ENCODE measurements around the gene ACOXL. TPM values are rescaled to one million over a fixed set of nuclear protein-coding genes. Genes with fewer than 3 reads are reported as not detected.

The ACOXL gene
- total RNA-seq, 1 donor, result 0.10 TPM

GRCh38 chr2:110868971-110869370 is 136.6 kb downstream of the ACOXL start:
- Histone ChIP-seq H3K27me3 (ENCODE audit: insufficient read depth, low read length) (no peaks in the 10 kb centered on the region), H3K4me1 (ENCODE audit: insufficient read depth, low read length) (peaks cover 4% of the 10 kb centered on the region), H3K9me3 (ENCODE audit: low read depth, low read length) (no peaks in the 10 kb centered on the region)

GRCh38 chr2:110869472-110870446 is 137.4 kb downstream of the ACOXL start:
- Histone ChIP-seq H3K9me3 (ENCODE audit: low read depth, low read length) (no peaks in the 10 kb centered on the region), H3K4me1 (ENCODE audit: insufficient read depth, low read length) (peaks cover 7% of the 10 kb centered on the region), H3K27me3 (ENCODE audit: insufficient read depth, low read length) (no peaks in the 10 kb centered on the region), H3K4me3 (ENCODE audit: low read length) (no peak overlapping the region)

More at GRCh38 chr2:110868971-110869370, 136.6 kb downstream of the ACOXL start:
- H3K4me3 ChIP-seq (ENCODE audit: low read length), result no peak overlapping the region

- H3K4me3 ChIP-seq (ENCODE audit: low read length), result no peak overlapping the region
- H3K9me3 ChIP-seq (ENCODE audit: low read depth, low read length), result no peaks in the 10 kb centered on the region
- H3K4me1 ChIP-seq (ENCODE audit: insufficient read depth, low read length), result peaks cover 15% of the 10 kb centered on the region
- H3K27me3 ChIP-seq (ENCODE audit: insufficient read depth, low read length), result no peaks in the 10 kb centered on the region
Measured at GRCh38 chr2:110870545-110870944, 138.2 kb downstream of the ACOXL start.

- H3K9me3 ChIP-seq (ENCODE audit: low read depth, low read length), result no peaks in the 10 kb centered on the region
- no peaks in the 10 kb centered on the region for H3K27me3 ChIP-seq (ENCODE audit: insufficient read depth, low read length)
- H3K4me1 ChIP-seq (ENCODE audit: insufficient read depth, low read length), result peaks cover 22% of the 10 kb centered on the region
- no peak overlapping the region for H3K4me3 ChIP-seq (ENCODE audit: low read length)
Measured at GRCh38 chr2:110871637-110872036, 139.3 kb downstream of the ACOXL start.

GRCh38 chr2:110872521-110872920 is 140.1 kb downstream of the ACOXL start:
- no peaks in the 10 kb centered on the region for H3K9me3 ChIP-seq (ENCODE audit: low read depth, low read length)
- H3K27me3 ChIP-seq (ENCODE audit: insufficient read depth, low read length), result no peaks in the 10 kb centered on the region
- no peak overlapping the region for H3K4me3 ChIP-seq (ENCODE audit: low read length)
- peaks cover 31% of the 10 kb centered on the region for H3K4me1 ChIP-seq (ENCODE audit: insufficient read depth, low read length)

GRCh38 chr2:110873056-110873502 is 140.7 kb downstream of the ACOXL start:
- Histone ChIP-seq H3K4me1 (ENCODE audit: insufficient read depth, low read length) (peaks cover 34% of the 10 kb centered on the region), H3K9me3 (ENCODE audit: low read depth, low read length) (no peaks in the 10 kb centered on the region), H3K27me3 (ENCODE audit: insufficient read depth, low read length) (no peaks in the 10 kb centered on the region), H3K4me3 (ENCODE audit: low read length) (no peak overlapping the region)

GRCh38 chr2:110873597-110874452 is 141.5 kb downstream of the ACOXL start:
- H3K9me3 ChIP-seq (ENCODE audit: low read depth, low read length), result no peaks in the 10 kb centered on the region
- H3K27me3 ChIP-seq (ENCODE audit: insufficient read depth, low read length), result no peaks in the 10 kb centered on the region
- H3K4me3 ChIP-seq (ENCODE audit: low read length), result no peak overlapping the region
- peaks cover 34% of the 10 kb centered on the region for H3K4me1 ChIP-seq (ENCODE audit: insufficient read depth, low read length)

- Histone ChIP-seq H3K4me1 (ENCODE audit: insufficient read depth, low read length) (peaks cover 34% of the 10 kb centered on the region), H3K9me3 (ENCODE audit: low read depth, low read length) (no peaks in the 10 kb centered on the region), H3K27me3 (ENCODE audit: insufficient read depth, low read length) (no peaks in the 10 kb centered on the region), H3K4me3 (ENCODE audit: low read length) (no peak overlapping the region)
Measured at GRCh38 chr2:110874453-110875383, 142.3 kb downstream of the ACOXL start.

- Histone ChIP-seq H3K4me1 (ENCODE audit: insufficient read depth, low read length) (peaks cover 34% of the 10 kb centered on the region), H3K4me3 (ENCODE audit: low read length) (no peak overlapping the region), H3K27me3 (ENCODE audit: insufficient read depth, low read length) (no peaks in the 10 kb centered on the region), H3K9me3 (ENCODE audit: low read depth, low read length) (no peaks in the 10 kb centered on the region)
Measured at GRCh38 chr2:110875384-110875725, 143.0 kb downstream of the ACOXL start.

- H3K9me3 ChIP-seq (ENCODE audit: low read depth, low read length), result no peaks in the 10 kb centered on the region
- H3K4me1 ChIP-seq (ENCODE audit: insufficient read depth, low read length), result peaks cover 34% of the 10 kb centered on the region
- no peaks in the 10 kb centered on the region for H3K27me3 ChIP-seq (ENCODE audit: insufficient read depth, low read length)
- no peak overlapping the region for H3K4me3 ChIP-seq (ENCODE audit: low read length)
Measured at GRCh38 chr2:110876167-110876999, 144.0 kb downstream of the ACOXL start.

- no peaks in the 10 kb centered on the region for H3K27me3 ChIP-seq (ENCODE audit: insufficient read depth, low read length)
- H3K4me1 ChIP-seq (ENCODE audit: insufficient read depth, low read length), result peaks cover 34% of the 10 kb centered on the region
- no peak overlapping the region for H3K4me3 ChIP-seq (ENCODE audit: low read length)
- H3K9me3 ChIP-seq (ENCODE audit: low read depth, low read length), result no peaks in the 10 kb centered on the region
Measured at GRCh38 chr2:110877031-110877827, 144.9 kb downstream of the ACOXL start.

GRCh38 chr2:110878150-110878549 is 145.8 kb downstream of the ACOXL start:
- no peaks in the 10 kb centered on the region for H3K27me3 ChIP-seq (ENCODE audit: insufficient read depth, low read length)
- no peak overlapping the region for H3K4me3 ChIP-seq (ENCODE audit: low read length)
- peaks cover 34% of the 10 kb centered on the region for H3K4me1 ChIP-seq (ENCODE audit: insufficient read depth, low read length)
- H3K9me3 ChIP-seq (ENCODE audit: low read depth, low read length), result no peaks in the 10 kb centered on the region

- H3K27me3 ChIP-seq (ENCODE audit: insufficient read depth, low read length), result no peaks in the 10 kb centered on the region
- H3K9me3 ChIP-seq (ENCODE audit: low read depth, low read length), result no peaks in the 10 kb centered on the region
- peaks cover 9% of the 10 kb centered on the region for H3K4me1 ChIP-seq (ENCODE audit: insufficient read depth, low read length)
- H3K4me3 ChIP-seq (ENCODE audit: low read length), result no peak overlapping the region
Measured at GRCh38 chr2:110881908-110882307, 149.5 kb downstream of the ACOXL start.
